ENCODE measurements around the gene PNPLA1.

DNA sequence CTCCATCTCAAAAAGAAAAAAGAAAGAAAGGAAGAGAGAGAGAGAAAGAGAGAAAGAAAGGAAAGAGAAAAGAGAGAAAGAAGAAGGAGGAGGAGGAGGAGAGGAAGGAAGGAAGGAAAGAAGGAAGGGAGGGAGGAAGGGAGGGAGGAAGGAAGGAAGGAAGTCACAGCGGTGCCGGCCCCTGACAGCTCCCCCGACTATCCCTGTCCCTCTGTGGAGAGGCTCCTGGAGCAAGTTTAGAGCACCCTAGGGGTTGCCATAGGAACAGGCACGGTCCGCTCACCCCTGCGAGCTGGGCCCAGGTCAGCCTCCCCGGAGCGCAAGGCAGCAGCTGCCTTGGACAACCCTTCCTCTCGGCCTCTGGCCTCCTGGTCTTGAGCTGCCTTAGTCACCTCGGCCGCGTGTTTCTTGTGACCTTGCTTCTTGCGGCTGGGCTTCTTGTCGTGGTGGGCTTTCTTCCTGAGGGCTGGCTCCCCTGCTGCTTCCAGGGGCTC lies 60.0 kb downstream of the PNPLA1 start:
- TF ChIP-seq, protein P1, sequence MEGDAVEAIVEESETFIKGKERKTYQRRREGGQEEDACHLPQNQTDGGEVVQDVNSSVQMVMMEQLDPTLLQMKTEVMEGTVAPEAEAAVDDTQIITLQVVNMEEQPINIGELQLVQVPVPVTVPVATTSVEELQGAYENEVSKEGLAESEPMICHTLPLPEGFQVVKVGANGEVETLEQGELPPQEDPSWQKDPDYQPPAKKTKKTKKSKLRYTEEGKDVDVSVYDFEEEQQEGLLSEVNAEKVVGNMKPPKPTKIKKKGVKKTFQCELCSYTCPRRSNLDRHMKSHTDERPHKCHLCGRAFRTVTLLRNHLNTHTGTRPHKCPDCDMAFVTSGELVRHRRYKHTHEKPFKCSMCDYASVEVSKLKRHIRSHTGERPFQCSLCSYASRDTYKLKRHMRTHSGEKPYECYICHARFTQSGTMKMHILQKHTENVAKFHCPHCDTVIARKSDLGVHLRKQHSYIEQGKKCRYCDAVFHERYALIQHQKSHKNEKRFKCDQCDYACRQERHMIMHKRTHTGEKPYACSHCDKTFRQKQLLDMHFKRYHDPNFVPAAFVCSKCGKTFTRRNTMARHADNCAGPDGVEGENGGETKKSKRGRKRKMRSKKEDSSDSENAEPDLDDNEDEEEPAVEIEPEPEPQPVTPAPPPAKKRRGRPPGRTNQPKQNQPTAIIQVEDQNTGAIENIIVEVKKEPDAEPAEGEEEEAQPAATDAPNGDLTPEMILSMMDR (IDR thresholded peaks at IDR 0.05) = no peak
- TF ChIP-seq RELA (CRISPR knock-in tag; IDR thresholded peaks at IDR 0.05; ENCODE audit: borderline replicate concordance) (no peak), GABPB1 (CRISPR knock-in tag; IDR thresholded peaks at IDR 0.05) (no peak), NR2C2 (CRISPR knock-in tag; IDR thresholded peaks at IDR 0.05) (no peak), SP1 (CRISPR knock-in tag; conservative IDR thresholded peaks at IDR 0.05) (no peak), ZNF121 (CRISPR knock-in tag; IDR thresholded peaks at IDR 0.05) (no peak), TCF7 (CRISPR knock-in tag; IDR thresholded peaks at IDR 0.05; ENCODE audit: low read depth) (no peak)
- TF ChIP-seq, protein P2, sequence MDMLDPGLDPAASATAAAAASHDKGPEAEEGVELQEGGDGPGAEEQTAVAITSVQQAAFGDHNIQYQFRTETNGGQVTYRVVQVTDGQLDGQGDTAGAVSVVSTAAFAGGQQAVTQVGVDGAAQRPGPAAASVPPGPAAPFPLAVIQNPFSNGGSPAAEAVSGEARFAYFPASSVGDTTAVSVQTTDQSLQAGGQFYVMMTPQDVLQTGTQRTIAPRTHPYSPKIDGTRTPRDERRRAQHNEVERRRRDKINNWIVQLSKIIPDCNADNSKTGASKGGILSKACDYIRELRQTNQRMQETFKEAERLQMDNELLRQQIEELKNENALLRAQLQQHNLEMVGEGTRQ (CRISPR knock-in tag; IDR thresholded peaks at IDR 0.05) = no peak
- TF ChIP-seq, protein P3, sequence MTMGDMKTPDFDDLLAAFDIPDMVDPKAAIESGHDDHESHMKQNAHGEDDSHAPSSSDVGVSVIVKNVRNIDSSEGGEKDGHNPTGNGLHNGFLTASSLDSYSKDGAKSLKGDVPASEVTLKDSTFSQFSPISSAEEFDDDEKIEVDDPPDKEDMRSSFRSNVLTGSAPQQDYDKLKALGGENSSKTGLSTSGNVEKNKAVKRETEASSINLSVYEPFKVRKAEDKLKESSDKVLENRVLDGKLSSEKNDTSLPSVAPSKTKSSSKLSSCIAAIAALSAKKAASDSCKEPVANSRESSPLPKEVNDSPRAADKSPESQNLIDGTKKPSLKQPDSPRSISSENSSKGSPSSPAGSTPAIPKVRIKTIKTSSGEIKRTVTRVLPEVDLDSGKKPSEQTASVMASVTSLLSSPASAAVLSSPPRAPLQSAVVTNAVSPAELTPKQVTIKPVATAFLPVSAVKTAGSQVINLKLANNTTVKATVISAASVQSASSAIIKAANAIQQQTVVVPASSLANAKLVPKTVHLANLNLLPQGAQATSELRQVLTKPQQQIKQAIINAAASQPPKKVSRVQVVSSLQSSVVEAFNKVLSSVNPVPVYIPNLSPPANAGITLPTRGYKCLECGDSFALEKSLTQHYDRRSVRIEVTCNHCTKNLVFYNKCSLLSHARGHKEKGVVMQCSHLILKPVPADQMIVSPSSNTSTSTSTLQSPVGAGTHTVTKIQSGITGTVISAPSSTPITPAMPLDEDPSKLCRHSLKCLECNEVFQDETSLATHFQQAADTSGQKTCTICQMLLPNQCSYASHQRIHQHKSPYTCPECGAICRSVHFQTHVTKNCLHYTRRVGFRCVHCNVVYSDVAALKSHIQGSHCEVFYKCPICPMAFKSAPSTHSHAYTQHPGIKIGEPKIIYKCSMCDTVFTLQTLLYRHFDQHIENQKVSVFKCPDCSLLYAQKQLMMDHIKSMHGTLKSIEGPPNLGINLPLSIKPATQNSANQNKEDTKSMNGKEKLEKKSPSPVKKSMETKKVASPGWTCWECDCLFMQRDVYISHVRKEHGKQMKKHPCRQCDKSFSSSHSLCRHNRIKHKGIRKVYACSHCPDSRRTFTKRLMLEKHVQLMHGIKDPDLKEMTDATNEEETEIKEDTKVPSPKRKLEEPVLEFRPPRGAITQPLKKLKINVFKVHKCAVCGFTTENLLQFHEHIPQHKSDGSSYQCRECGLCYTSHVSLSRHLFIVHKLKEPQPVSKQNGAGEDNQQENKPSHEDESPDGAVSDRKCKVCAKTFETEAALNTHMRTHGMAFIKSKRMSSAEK (CRISPR knock-in tag; IDR thresholded peaks at IDR 0.05; ENCODE audit: borderline replicate concordance) = no peak
- TF ChIP-seq, protein P4, sequence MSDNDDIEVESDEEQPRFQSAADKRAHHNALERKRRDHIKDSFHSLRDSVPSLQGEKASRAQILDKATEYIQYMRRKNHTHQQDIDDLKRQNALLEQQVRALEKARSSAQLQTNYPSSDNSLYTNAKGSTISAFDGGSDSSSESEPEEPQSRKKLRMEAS (CRISPR knock-in tag; IDR thresholded peaks at IDR 0.05) = no peak
- TF ChIP-seq, protein P5, sequence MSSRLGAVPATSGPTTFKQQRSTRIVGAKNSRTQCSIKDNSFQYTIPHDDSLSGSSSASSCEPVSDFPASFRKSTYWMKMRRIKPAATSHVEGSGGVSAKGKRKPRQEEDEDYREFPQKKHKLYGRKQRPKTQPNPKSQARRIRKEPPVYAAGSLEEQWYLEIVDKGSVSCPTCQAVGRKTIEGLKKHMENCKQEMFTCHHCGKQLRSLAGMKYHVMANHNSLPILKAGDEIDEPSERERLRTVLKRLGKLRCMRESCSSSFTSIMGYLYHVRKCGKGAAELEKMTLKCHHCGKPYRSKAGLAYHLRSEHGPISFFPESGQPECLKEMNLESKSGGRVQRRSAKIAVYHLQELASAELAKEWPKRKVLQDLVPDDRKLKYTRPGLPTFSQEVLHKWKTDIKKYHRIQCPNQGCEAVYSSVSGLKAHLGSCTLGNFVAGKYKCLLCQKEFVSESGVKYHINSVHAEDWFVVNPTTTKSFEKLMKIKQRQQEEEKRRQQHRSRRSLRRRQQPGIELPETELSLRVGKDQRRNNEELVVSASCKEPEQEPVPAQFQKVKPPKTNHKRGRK (CRISPR knock-in tag; IDR thresholded peaks at IDR 0.05; ENCODE audit: borderline replicate concordance) = peak; percentile 90; the same call in 1 of the 2 replicates
- TF ChIP-seq, protein P6, sequence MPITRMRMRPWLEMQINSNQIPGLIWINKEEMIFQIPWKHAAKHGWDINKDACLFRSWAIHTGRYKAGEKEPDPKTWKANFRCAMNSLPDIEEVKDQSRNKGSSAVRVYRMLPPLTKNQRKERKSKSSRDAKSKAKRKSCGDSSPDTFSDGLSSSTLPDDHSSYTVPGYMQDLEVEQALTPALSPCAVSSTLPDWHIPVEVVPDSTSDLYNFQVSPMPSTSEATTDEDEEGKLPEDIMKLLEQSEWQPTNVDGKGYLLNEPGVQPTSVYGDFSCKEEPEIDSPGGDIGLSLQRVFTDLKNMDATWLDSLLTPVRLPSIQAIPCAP (CRISPR knock-in tag; IDR thresholded peaks at IDR 0.05) = no peak
- TF ChIP-seq, protein P7, sequence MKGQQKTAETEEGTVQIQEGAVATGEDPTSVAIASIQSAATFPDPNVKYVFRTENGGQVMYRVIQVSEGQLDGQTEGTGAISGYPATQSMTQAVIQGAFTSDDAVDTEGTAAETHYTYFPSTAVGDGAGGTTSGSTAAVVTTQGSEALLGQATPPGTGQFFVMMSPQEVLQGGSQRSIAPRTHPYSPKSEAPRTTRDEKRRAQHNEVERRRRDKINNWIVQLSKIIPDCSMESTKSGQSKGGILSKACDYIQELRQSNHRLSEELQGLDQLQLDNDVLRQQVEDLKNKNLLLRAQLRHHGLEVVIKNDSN (CRISPR knock-in tag; IDR thresholded peaks at IDR 0.05) = no peak

All from WTC11 (cell line).